HG03095 (cell line): Measurements from ENCODE around the gene USP13.

Source experiments
- ATAC-seq: cut with Tn5 transposase; IDR thresholded peaks from one replicate; pipeline ENCODE4 v1.9.1; 2021; ENCODE audit warnings: moderate library complexity; ENCODE audit not compliant: unreplicated experiment

The USP13 gene

GRCh38 chr3:179695672-179696313 lies 43.0 kb downstream of the USP13 start:
- no peak for ATAC-seq

DNA sequence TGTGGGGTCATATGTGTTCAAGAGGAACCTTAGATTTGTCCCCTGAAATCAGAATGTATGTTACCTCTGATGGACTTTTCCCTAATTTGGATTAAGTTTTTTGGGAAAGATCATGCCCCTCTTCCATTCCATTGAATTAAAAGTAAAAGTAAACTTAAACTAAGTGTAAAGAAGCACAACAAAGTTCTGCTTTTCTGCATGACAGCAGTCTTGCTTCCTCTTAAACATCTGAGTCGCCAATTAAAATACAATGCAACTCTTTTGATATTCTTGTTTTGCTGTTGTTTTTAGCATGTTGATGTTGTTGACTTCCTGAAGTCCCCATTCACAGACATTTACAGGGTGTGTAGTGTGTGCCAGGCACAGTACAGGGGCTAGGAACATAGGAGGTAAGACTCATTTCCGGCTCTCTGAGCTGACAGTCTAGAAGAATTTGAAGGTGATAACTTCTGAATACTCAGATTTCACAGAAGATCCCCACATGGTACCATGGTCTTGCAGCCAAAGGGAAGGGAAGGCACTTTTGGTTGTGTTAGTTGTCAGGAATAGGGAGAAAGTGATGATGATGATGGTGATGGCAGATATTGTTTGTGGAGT lies 45.0 kb downstream of the USP13 start:
- no peak for ATAC-seq

DNA sequence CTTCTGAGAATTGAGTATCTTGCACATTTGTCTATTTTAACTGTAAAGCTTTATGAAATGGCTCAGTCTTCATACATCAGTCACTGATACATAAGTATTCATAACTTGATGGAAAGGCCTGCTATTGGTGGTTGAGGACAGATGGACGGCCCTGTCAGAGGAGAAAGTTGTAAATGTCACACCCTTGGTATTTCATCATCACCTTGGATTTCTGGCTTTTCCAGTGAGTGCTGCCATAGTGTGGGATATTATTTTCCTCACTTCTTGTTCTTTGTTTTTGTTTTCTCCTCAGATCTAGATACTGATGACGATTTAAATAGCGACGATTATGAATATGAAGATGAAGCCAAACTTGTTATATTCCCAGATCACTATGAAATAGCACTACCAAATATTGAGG lies 47.9 kb downstream of the USP13 start:
- ATAC-seq: no peak

DNA sequence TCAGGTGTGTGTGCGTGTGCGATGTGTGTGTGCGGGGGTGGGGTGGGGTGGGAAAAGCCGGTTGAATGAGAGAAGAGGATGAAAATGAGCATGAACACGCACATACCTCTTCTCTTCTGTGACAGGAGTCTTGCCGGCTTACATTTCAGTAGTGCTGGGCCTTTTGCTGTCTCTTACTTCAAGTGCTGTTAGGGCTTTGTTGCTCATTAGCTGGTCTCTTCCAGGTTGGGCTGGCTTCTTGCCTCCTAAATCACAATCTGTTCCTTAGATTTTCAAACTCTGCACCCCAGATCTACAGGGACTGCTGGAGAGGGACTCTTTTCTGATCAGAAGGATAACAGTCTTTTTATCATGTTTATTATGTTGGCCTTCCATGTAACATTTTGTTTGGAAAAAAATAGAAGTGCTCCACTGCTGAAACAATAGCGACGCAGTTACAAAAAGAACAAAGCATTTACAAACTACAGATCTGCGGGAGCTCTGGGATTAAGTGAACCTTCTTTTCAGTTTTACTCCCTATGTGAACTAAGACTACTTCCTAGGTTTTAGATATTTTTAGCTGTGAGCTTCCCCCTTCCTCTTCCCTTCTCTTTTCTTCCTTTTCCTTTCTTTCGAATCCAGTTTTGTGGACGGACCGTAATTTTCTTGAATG lies 48.5 kb downstream of the USP13 start:
- no peak for ATAC-seq

DNA sequence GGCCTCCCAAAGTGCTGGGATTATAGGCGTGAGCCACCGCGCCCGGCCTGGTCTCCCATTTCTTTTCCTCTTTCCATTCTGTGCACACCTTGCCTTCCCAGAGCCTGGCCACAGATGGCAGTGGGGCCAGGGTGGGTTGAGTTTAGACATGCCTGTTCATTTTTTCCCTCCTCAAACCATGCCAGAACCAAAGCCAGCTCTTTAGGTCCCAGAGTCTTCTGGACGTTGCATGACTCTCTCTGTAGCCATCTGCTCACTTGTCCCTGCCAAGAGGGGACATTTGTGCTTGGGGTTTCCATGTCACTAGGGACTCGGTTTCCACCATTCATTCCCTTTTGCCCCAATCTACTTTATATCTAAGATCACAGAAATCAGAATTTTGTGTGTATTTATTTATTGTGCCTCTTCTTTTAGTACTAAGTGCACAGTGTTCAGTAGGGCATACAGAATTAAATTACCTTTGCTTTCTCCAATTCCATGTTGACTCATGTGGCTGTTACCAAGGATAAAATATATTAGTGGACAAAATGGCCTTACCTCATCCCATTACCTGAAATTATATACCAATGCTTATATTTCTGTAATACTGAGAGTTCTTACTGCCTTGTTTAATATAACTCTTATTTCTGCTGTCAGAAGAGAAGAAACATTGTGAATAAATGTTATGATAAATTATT lies 49.6 kb downstream of the USP13 start:
- no peak for ATAC-seq

DNA sequence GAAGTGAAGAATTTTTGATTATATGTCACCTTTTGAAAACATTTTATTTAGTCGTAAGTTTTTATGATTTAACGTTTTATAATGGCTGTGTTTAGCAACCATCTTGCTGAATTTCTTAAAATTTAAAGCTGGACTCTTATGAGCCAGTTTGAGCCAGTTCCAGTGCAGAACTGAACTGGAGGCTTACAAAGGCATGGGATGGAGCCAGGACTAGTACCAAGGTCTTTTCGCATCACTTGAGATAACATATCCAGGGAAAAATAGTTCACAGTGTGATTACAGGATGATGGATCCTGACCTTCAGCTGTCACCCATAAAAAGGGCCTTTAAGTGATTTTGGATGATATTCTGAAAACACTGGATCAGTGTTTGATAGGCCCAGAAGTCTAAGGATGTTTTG lies 51.0 kb downstream of the USP13 start:
- ATAC-seq: no peak

DNA sequence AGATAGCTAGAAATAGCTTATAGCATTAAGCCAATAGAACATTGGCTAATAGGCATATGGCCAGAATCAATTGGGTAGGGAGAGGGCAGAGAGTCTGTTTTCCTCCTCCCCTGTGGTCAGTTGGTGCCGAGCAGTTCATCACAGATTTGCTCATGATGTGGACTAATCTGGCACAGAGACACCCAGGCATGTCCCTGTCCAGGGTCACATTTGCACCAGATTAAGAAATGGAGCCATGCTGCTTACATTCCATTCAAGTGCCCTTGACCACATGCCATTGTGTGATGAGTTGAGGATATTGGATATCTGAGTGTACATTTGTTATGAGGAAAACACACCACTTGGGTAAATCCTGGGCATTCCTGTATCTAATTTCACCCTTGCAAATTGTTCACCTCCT lies 53.4 kb downstream of the USP13 start:
- ATAC-seq: no peak

DNA sequence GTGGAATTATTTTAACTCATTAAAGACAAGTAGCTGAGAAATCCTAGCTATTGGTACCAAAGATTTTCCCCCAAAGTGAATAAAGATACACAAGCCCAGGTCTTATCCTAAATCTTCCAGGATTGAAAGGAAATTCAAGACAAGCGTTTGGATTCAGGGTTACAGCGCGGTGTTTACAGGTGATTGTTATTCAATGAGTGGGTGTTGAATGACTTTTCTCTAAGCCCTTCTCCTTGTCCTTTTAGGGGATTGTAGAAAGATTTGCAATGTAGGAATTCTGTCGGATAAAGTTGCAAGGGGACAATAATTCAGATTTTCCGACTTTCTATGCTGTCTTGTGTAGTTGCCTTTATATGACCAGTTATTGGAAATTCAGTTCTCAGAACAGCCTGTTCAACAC lies 57.2 kb downstream of the USP13 start:
- ATAC-seq: no peak

DNA sequence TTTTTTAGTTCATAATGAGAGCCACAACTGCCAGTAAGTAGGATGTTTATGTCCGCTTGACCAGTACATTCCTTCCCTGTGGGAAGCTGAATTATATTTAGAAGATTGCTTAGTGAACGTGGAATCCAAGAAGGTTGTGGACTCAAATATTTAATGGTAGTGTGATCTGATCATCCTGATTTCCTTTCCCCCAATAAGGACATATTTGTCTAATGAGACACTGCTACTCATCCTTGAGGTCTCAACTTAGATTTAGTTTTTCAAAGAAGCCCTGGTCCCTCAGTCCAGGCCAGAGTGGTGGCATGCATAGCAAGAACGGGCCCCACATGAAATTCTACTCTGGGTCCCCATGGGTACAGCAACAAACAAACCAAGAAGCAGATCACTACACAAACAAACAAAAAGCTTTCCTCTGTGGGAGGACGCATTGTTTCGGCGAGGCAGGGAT lies 60.8 kb downstream of the USP13 start:
- ATAC-seq: no peak

DNA sequence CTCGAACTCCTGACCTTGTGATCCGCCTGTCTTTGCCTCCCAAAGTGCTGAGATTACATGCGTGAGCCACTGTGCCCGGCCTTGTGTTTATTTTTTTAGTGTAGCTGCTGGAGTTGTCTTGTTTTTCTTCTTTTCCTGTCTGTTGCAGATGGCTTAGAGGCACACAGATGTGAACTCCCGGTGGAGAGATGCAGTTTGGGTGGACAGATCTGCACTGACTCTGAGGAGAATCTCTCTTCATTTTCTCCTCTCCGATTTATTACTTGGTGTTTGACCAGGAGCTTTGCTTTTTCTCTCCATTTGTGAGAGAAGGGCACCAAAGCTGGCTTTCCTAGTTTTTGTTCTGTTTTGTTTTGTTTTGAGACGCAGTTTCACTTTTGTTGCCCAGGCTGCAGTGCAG lies 62.7 kb downstream of the USP13 start:
- ATAC-seq: no peak

- no peak for ATAC-seq
Observed at GRCh38 chr3:179716226-179716625, 63.4 kb downstream of the USP13 start.

DNA sequence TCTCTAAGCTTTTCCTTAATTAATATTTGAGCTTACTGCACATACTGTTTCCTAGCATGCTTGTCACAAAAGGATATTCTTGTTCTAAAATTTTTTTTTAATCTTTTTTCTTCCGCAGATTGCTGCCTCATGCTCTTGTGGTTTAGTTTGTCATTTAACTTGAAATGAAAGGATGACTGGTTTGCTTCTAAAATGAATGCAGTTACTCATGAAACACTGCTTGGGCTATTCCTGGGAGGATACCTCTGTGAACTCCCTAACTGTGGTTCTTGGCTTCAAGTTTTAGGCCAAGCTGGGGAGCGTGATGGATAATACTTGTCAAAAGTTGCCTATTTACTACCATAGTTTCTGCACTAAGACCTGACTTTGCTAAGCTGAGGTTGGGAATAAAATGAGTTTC lies 64.0 kb downstream of the USP13 start:
- ATAC-seq: no peak

DNA sequence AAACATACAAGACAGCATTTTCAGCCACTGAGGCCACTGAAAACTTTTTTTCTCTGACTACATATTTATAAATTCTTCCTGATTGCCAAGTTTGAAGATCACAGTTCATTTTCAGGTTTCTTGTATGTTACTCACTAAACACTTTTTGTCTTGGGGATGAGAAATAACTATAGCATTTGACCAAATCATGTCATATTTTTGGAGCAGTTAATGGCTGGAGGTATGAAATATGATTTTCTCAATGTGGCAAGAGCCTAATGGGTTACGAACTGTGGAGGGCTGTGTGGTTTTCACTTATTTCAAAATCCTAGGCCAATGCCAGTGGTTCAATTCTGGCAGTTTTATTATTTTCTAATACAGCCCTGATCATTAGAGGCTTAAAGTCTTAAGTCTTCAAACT lies 64.4 kb downstream of the USP13 start:
- no peak for ATAC-seq

DNA sequence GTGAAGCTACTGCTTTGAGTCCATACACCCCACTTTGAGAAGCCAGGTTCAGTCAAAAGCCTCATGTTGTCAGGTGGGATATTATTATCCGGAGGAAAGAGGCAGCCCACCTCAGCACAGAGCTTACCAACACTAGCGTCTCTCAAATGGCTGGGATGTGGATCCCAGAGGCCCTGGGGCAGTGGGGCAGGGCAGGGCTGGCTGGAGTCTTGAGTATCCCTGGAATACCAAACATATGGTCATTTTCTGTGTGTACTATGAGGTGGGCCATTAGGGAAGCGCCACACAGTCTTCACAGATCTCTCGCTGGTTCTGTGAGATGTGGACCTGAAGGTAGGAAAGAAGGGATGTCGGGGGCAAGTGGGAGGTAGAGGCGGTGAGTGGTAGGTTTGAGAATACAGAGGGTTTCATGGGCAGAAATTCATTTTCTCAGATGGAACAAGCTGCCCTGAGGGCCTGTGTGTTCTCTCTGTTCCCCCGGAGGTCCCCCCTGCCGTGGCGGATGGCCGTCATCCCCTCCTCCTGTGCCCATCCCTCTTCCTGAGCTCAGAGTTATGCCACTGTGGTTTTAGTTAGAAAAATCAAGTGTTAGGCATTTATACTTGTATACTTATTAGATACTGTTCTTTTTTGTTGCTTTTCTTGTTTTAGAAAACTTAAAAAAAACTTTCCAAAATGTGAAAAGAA lies 66.4 kb downstream of the USP13 start:
- no peak for ATAC-seq

DNA sequence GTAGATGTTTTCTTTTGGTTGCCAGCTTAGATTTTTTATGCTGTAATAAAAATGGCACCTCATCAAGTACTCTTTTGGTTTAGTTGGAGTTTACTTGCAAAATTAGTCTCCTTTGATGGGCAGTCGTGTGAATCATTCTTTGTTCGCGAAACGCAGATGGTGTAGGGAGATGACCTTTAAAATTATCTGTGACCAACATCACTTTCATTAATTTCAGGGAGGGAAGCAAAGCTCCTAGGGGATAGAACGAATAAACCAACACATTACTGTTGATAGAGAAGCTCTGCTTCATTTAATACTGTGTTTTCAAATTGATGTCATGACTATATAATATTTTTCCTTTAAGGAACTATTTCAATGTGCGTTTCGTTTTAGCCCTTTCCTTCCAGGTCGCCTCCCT lies 67.4 kb downstream of the USP13 start:
- no peak for ATAC-seq

DNA sequence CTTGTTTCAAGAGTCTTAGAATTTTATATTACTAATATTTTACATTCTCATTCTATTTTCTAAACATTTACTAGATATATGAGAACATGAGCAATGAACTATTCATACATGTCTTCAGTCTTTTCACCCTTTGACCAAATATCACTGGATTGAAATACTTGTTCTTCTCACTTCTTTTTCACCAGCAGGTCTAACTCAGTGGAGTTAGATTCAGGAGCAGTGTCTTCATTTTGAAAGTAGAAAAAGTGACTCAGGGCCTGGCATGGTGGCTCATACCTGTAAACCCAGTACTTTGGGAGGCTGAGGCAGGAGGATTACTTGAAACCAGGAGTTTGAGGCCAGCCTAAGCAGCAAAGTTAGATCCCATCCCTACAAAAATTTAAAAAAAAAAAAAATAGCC lies 70.8 kb downstream of the USP13 start:
- ATAC-seq: no peak

- peak; percentile 55 for ATAC-seq
Observed at GRCh38 chr3:179726075-179726699, 73.3 kb downstream of the USP13 start.

- no peak for ATAC-seq
Observed at GRCh38 chr3:179729086-179729485, 76.2 kb downstream of the USP13 start.

- no peak for ATAC-seq
Observed at GRCh38 chr3:179729981-179730380, 77.1 kb downstream of the USP13 start.

GRCh38 chr3:179730506-179730905 lies 77.7 kb downstream of the USP13 start:
- ATAC-seq: no peak

DNA sequence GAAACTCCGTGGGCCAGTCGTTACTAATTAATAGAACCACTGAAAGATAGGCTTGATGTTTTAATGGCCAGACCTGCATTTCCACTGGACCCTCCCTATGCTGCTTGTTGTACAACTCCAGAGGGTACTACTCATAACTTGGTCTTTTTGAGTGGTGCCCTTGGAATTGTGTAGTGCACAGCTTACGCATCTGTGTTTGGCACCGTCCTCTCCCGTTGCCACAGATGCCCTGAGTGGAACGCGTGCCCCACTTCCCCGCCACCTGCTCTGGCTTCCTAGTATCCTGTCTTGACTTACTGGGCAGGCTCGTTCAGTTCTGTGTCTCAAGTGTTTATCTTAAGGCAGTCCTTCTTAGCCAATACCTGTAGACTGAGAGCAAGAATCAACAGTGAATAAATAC lies 78.7 kb downstream of the USP13 start:
- ATAC-seq: no peak
